GM18868 (cell line): ENCODE data around the gene GRID2.
A peak's percentile ranks its signal among the peaks of the same experiment; 100 is the strongest.

Experiments
- ATAC-seq: cut with Tn5 transposase; IDR thresholded peaks from one replicate; pipeline ENCODE4 v1.9.1; 2021; ENCODE audit warnings: mild to moderate bottlenecking, moderate library complexity; ENCODE audit not compliant: unreplicated experiment

Gene GRID2

DNA sequence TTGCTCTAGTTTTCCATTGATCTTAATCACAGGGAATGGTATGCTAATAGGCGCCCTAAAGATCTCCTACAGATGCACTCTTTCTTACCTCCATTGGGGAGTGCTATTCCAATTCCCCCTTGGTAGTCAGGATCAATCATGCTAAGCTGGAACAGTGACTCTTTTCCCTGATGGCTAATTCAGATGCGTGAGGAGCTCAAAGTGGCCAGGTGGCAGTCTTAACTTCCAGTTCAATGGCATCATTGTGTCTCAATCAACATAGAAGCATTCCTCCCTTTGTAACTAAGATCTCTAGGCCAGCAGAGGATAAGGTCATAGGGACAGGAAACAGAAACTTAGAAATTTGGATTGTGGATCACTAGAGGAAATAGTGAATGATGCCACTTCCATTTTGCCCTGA is 216.8 kb downstream of the GRID2 start:
- ATAC-seq: no peak

- ATAC-seq: no peak
These were observed 218.2 kb downstream of the GRID2 start for GRCh38 chr4:92521941-92522340.

DNA sequence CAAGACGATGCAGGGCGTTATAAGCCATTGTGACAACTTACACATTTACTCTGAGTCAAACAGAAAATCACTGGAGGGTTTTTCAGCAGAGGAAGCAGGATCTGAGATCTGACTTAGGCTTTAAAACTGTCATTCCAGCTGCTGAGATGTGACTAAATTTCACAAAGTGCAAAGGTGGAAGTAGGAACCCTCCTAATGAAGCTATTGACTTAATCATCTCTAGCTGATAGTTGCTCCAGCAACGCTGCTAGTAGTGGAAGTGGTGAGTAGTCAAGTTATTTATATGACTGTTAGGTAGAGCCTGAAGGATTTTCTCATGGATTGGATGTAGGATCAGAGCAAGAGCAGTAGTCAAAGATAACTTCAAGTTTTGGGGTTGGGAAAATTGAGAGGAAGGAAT is 218.6 kb downstream of the GRID2 start:
- ATAC-seq: peak; percentile 35

- no peak for ATAC-seq
These were observed 220.4 kb downstream of the GRID2 start for GRCh38 chr4:92524131-92524530.

- ATAC-seq: no peak
These were observed 224.8 kb downstream of the GRID2 start for GRCh38 chr4:92528541-92528940.

DNA sequence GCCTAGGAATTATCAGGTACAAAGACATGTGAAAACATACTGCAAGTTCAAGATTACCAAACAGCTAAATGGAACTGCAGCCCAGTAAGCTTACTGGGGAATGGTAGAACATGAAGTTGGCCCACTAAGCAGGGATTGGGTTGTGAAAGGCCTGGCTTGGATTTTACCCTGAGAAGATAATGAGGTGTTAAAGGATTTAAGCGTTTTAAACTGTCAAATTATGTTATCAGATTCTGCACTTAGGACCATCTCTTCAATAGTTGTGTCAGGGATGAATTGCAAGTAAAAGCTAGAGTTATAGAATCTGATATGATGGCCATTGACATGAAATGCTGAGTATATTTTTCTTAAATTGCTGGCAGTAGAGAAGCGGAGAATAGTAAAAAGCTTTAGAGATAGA is 225.7 kb downstream of the GRID2 start:
- no peak for ATAC-seq

GRCh38 chr4:92535599-92535998 is 231.8 kb downstream of the GRID2 start:
- no peak for ATAC-seq

DNA sequence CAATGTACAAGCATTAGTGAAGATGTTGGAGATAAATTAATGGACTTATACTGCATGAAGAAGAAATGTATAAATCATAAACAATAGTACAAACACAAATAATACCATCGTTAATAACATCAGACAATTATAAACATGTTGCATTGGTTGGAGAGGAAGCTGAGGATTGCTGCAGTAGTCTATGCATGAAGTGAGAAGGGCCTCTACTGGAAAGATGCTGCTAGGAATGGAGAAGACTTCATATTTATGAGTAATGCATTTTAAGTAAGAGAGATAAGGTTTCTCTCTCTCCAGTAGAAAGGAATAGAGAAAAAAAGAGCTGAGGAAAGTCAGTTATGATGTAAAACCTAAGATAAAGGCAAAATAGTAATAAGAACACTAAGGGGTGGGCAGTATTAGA is 247.8 kb downstream of the GRID2 start:
- ATAC-seq: no peak

GRCh38 chr4:92566269-92566668 is 262.5 kb downstream of the GRID2 start:
- no peak for ATAC-seq

DNA sequence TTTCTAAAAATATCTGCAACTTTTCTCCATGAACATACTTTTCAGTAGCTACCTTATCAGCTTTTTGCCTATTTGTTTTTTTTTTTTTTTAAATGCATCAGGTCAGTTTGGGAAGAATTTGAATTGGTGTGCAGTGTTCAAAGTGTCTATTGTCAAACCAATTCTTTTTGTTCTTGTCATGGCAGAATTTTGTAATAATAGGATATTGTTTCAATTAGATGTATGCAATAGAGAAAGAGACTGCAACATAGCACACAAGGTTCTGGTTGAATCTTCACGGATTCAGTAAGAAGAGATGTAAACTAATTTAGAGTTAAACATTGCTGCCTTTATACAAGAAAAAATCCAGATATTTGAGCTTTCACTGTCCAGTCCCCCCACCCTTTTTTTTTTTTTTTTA is 277.1 kb downstream of the GRID2 start:
- no peak for ATAC-seq

DNA sequence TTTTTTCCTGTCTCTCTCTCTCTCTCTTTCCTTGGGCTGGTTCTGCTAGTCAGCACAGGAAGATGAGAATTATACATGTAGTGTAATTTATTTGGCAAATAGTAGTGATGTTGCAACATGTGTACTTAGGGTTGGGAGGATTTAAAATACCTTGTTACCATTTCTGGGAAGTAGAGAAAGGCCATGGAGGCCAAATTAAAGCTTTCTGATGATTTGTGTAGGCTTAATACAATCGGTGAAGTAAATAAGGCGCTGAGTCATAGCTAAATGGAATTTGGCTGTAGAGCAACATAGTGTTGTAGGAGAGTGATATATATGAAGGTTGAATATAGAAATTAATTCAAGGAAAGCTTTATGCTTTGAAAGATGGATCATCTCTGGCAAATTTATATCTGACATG is 295.3 kb downstream of the GRID2 start:
- ATAC-seq: no peak

DNA sequence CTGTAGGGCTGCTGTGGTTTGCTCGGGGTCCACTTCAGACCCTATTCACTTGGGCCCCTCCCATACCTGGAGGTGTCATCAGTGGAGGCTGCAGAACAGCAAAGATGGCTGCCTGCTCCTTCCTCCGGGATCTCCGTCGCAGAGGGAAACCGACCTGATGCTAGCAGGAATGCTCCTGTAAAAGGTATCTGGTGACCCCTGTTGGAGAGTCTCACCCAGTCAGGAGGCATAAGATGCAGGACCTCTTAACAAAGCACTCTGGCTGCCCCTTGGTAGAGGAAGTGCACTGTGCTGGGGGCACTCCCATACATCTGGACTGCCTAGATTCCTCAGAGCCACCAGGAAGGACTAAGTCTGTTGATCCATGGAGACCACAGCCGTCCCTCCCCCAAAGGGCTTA is 296.9 kb downstream of the GRID2 start:
- ATAC-seq: no peak

- ATAC-seq: no peak
These were observed 302.5 kb downstream of the GRID2 start for GRCh38 chr4:92606227-92606626.

GRCh38 chr4:92615049-92615448 is 311.3 kb downstream of the GRID2 start:
- ATAC-seq: no peak

- no peak for ATAC-seq
These were observed 315.2 kb downstream of the GRID2 start for GRCh38 chr4:92618968-92619367.

- ATAC-seq: no peak
These were observed 325.5 kb downstream of the GRID2 start for GRCh38 chr4:92629302-92629701.

DNA sequence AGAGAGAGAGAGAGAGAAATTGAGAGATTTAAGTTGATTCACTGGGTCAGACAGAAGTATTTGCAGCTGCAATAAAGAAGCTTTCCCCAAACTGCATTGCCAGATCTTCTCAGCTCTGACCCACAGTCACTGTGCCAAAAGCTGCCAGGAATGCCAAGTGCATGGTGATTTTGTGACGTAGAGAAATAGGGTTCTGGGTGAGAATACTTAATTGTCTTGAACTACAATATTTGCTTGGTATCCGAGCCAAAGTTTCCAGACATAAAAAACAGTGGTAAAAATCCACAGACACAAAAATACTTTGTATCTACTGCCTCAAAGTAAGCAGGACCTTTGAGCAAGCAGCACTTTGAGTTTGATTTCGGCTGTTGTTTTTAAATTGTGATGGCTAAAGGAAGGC is 331.1 kb downstream of the GRID2 start:
- no peak for ATAC-seq

- ATAC-seq: no peak
These were observed 332.5 kb downstream of the GRID2 start for GRCh38 chr4:92636038-92636806.

GRCh38 chr4:92641409-92641808 is 337.6 kb downstream of the GRID2 start:
- ATAC-seq: no peak

DNA sequence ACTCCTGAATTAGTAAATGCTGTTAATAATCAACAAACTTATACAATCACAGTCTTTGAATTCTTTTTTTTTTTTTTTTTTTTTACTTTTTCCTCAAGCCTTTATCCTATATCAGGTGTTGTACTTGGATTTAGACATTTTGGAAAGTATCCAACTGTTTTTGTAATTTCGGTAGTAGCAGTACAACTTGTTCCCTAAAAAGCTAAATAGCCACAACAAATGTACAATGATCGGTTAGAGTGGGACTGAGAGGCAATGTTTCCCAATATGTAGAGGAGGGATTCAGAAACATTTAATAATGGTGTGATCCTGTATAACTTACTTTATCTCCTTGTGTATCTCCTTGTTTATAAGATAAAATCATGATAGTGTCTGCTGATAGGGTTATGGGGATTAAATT is 343.1 kb downstream of the GRID2 start:
- no peak for ATAC-seq

DNA sequence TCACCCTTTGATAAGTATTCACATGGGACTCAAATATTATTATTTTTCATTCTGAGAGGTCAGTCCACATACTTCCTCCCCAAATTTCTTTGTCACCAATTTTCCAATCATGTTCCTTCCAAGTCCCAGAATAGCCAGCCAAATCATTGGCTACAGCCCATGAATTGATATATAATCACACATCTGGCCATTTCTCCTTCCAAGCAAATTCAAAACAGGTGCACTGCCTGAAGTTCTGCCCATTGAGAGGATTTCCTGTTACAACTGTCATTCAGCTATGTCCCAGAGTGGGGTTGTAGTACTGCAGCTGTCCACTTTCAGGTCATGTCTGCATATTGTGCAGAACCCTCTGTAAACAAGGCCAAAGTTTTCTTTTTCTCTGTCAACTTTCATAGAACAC is 347.8 kb downstream of the GRID2 start:
- no peak for ATAC-seq

DNA sequence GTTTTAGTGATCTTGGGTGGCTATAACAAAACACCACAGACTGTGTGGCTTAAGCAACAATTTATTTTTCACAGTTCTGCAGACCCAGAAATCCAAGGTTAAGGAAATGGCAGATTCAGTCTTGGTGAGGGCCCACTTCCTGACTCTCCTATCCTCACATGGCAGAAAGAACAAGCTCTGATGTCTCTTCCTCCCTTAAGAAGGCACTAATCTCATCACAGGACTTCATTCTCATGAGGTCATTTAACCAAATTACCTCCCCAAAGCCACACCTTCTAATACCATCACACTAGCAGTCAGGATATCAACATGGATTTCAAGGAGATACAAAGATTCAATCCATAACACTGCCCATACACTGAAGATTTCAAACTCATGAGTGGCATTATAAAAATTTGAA is 350.3 kb downstream of the GRID2 start:
- no peak for ATAC-seq

DNA sequence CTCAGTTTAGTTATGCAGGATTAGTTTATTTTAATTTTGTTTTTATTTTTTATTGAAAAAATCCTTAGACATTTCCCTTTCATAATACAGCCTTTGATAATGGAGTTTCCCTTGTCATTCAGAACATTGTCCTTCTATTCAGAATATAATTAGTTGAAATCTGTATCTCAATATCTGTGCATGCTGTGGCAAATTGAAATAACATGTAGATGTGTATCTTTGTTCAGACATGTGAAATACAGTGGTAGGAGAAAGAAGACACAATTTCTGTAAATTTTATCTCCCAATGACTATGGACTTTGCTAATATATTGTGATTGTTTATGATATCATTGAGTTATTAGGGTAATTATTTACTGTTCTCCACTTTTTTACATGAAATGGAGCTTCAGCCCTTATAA is 353.9 kb downstream of the GRID2 start:
- no peak for ATAC-seq
